Measurements from ENCODE around the gene SERPINB5. TPM values are rescaled to one million over a fixed set of nuclear protein-coding genes. Genes with fewer than 3 reads are reported as not detected.

Gene SERPINB5
- total and polyA plus RNA-seq, 2 experiments from 2014 or later, result 0.16 TPM; not detected in 1

GRCh38 chr18:63545000-63545399, 68.2 kb downstream of the SERPINB5 start:
- no peaks in the 10 kb centered on the region for H3K9me2 ChIP-seq (ENCODE audit: insufficient read depth)
- no peak overlapping the region for H2AFZ ChIP-seq
- no peaks in the 10 kb centered on the region for H3K27me3 ChIP-seq (ENCODE audit: insufficient read depth)
- H4K20me1 ChIP-seq (replicated peaks; ENCODE audit: insufficient read depth), result no peaks in the 10 kb centered on the region
- no peaks in the 10 kb centered on the region for H3K9me3 Mint-ChIP-seq
- no peaks in the 10 kb centered on the region for H3K36me3 Mint-ChIP-seq (ENCODE audit: low read depth)
- H3K4me3 Mint-ChIP-seq, result no peak overlapping the region
- no peaks in the 10 kb centered on the region for H3K36me3 ChIP-seq (ENCODE audit: insufficient read depth)
- no peak overlapping the region for H3K27ac ChIP-seq (ENCODE audit: low read depth)
- no peak overlapping the region; the same call in 1 of the 2 replicates for H3K27ac Mint-ChIP-seq
- H3K4me3 ChIP-seq, result no peak overlapping the region
- H3K4me1 ChIP-seq (ENCODE audit: insufficient read depth), result no peaks in the 10 kb centered on the region
- H3K79me2 ChIP-seq (replicated peaks; ENCODE audit: insufficient read depth), result no peaks in the 10 kb centered on the region
- DNase-seq (ENCODE audit: low spot score) (no peak), ATAC-seq (no peak)
- peaks cover 2% of the 10 kb centered on the region for H3K27me3 Mint-ChIP-seq (ENCODE audit: insufficient read depth, low read depth, poor library complexity)
- no peak for TF ChIP-seq JUNB (IDR thresholded peaks at IDR 0.05; ENCODE audit: unreplicated experiment)
- no peak for TF ChIP-seq ZNF331 (CRISPR knock-in tag; IDR thresholded peaks at IDR 0.05; ENCODE audit: low read depth)
- TF ChIP-seq NANOG (IDR thresholded peaks at IDR 0.05; ENCODE audit: borderline replicate concordance), result no peak
- TF ChIP-seq STAT1 (IDR thresholded peaks at IDR 0.05; ENCODE audit: unreplicated experiment), result no peak
- no peak for TF ChIP-seq ZNF114 (CRISPR knock-in tag; IDR thresholded peaks at IDR 0.05)
- TF ChIP-seq, protein P1, sequence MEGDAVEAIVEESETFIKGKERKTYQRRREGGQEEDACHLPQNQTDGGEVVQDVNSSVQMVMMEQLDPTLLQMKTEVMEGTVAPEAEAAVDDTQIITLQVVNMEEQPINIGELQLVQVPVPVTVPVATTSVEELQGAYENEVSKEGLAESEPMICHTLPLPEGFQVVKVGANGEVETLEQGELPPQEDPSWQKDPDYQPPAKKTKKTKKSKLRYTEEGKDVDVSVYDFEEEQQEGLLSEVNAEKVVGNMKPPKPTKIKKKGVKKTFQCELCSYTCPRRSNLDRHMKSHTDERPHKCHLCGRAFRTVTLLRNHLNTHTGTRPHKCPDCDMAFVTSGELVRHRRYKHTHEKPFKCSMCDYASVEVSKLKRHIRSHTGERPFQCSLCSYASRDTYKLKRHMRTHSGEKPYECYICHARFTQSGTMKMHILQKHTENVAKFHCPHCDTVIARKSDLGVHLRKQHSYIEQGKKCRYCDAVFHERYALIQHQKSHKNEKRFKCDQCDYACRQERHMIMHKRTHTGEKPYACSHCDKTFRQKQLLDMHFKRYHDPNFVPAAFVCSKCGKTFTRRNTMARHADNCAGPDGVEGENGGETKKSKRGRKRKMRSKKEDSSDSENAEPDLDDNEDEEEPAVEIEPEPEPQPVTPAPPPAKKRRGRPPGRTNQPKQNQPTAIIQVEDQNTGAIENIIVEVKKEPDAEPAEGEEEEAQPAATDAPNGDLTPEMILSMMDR (conservative IDR thresholded peaks at IDR 0.05; ENCODE audit: low read depth in 2 of 2), result no peak
- TF ChIP-seq REST (IDR thresholded peaks at IDR 0.05; ENCODE audit: unreplicated experiment), result no peak
- no peak for TF ChIP-seq EZH2 (IDR thresholded peaks at IDR 0.05; ENCODE audit: low read depth, unreplicated experiment)
- TF ChIP-seq CREB1 (CRISPR knock-in tag; IDR thresholded peaks at IDR 0.05; ENCODE audit: low read depth), result no peak
- no peak for TF ChIP-seq EZH2phosphoT487 (IDR thresholded peaks at IDR 0.05; ENCODE audit: unreplicated experiment)
- no peak for TF ChIP-seq POLR2AphosphoS5 (IDR thresholded peaks at IDR 0.05; ENCODE audit: low read depth)
- TF ChIP-seq, protein P2, sequence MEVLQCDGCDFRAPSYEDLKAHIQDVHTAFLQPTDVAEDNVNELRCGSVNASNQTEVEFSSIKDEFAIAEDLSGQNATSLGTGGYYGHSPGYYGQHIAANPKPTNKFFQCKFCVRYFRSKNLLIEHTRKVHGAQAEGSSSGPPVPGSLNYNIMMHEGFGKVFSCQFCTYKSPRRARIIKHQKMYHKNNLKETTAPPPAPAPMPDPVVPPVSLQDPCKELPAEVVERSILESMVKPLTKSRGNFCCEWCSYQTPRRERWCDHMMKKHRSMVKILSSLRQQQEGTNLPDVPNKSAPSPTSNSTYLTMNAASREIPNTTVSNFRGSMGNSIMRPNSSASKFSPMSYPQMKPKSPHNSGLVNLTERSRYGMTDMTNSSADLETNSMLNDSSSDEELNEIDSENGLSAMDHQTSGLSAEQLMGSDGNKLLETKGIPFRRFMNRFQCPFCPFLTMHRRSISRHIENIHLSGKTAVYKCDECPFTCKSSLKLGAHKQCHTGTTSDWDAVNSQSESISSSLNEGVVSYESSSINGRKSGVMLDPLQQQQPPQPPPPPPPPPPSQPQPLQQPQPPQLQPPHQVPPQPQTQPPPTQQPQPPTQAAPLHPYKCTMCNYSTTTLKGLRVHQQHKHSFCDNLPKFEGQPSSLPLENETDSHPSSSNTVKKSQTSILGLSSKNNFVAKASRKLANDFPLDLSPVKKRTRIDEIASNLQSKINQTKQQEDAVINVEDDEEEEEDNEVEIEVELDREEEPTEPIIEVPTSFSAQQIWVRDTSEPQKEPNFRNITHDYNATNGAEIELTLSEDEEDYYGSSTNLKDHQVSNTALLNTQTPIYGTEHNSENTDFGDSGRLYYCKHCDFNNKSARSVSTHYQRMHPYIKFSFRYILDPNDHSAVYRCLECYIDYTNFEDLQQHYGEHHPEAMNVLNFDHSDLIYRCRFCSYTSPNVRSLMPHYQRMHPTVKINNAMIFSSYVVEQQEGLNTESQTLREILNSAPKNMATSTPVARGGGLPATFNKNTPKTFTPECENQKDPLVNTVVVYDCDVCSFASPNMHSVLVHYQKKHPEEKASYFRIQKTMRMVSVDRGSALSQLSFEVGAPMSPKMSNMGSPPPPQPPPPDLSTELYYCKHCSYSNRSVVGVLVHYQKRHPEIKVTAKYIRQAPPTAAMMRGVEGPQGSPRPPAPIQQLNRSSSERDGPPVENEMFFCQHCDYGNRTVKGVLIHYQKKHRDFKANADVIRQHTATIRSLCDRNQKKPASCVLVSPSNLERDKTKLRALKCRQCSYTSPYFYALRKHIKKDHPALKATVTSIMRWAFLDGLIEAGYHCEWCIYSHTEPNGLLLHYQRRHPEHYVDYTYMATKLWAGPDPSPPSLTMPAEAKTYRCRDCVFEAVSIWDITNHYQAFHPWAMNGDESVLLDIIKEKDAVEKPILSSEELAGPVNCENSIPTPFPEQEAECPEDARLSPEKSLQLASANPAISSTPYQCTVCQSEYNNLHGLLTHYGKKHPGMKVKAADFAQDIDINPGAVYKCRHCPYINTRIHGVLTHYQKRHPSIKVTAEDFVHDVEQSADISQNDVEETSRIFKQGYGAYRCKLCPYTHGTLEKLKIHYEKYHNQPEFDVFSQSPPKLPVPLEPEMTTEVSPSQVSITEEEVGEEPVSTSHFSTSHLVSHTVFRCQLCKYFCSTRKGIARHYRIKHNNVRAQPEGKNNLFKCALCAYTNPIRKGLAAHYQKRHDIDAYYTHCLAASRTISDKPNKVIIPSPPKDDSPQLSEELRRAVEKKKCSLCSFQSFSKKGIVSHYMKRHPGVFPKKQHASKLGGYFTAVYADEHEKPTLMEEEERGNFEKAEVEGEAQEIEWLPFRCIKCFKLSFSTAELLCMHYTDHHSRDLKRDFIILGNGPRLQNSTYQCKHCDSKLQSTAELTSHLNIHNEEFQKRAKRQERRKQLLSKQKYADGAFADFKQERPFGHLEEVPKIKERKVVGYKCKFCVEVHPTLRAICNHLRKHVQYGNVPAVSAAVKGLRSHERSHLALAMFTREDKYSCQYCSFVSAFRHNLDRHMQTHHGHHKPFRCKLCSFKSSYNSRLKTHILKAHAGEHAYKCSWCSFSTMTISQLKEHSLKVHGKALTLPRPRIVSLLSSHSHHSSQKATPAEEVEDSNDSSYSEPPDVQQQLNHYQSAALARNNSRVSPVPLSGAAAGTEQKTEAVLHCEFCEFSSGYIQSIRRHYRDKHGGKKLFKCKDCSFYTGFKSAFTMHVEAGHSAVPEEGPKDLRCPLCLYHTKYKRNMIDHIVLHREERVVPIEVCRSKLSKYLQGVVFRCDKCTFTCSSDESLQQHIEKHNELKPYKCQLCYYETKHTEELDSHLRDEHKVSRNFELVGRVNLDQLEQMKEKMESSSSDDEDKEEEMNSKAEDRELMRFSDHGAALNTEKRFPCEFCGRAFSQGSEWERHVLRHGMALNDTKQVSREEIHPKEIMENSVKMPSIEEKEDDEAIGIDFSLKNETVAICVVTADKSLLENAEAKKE (CRISPR knock-in tag; IDR thresholded peaks at IDR 0.05), result no peak
- TF ChIP-seq, protein P3, sequence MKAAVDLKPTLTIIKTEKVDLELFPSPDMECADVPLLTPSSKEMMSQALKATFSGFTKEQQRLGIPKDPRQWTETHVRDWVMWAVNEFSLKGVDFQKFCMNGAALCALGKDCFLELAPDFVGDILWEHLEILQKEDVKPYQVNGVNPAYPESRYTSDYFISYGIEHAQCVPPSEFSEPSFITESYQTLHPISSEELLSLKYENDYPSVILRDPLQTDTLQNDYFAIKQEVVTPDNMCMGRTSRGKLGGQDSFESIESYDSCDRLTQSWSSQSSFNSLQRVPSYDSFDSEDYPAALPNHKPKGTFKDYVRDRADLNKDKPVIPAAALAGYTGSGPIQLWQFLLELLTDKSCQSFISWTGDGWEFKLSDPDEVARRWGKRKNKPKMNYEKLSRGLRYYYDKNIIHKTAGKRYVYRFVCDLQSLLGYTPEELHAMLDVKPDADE (IDR thresholded peaks at IDR 0.05), result no peak
- H3K4me1 Mint-ChIP-seq, result peaks cover 10% of the 10 kb centered on the region
- H3K4me2 ChIP-seq, result no peak overlapping the region
- H3F3A ChIP-seq (replicated peaks; ENCODE audit: low read depth), result no peaks in the 10 kb centered on the region

Data from GM23338 (cell line).